Heart right ventricle (tissue), 16 donors: ENCODE data around the gene PPP2R3A. TPM values are rescaled to one million over a fixed set of nuclear protein-coding genes. Genes with fewer than 3 reads are reported as not detected.
"Not testable (repeated sequence)": the region's sequence is repeated elsewhere in the genome, so short reads cannot be mapped to it uniquely, and the experiment has no call there.

Experiments used
- ATAC-seq, 8 donors: fragments of 200-7000 bp; cut with Tn5 transposase; one replicate each; pipeline ENCODE4 v1.9.1; 2020; ENCODE audit warnings: mild to moderate bottlenecking in 8 of 8, moderate library complexity in 8 of 8, moderate number of reproducible peaks in 1 of 8
- DNase-seq, 2 donors: peaks; one replicate each; pipeline ENCODE4 v3.0.0-alpha.2; 2020
- H3K27ac ChIP-seq, 10 donors: fragments of 200-600 bp; sonication (generic) in 2 of 10; one replicate each; pipeline versions ENCODE4 v1.5.0 to v1.8.0; 2020 to 2022; ENCODE audit warnings: mild to moderate bottlenecking in 3 of 10
- H3K27me3 ChIP-seq, 7 donors: fragments of 200-600 bp; one replicate each; pipeline ENCODE4 v1.8.0; 2021 to 2022; ENCODE audit warnings: mild to moderate bottlenecking in 2 of 7
- H3K36me3 ChIP-seq, 9 donors: fragments of 200-600 bp; sonication (generic) in 1 of 9; one replicate each; pipeline versions ENCODE4 v1.5.0 to v1.8.0; 2020 to 2022; ENCODE audit warnings: mild to moderate bottlenecking in 2 of 9
- H3K4me1 ChIP-seq, 9 donors: fragments of 200-600 bp; sonication (generic) in 1 of 9; one replicate each; pipeline versions ENCODE4 v1.5.0 to v1.8.0; 2020 to 2022; ENCODE audit warnings: mild to moderate bottlenecking in 4 of 9
- H3K4me3 ChIP-seq, 10 donors: fragments of 200-600 bp; sonication (generic) in 2 of 10; one replicate each; pipeline versions ENCODE4 v1.5.0 to v1.8.0; 2020 to 2022; ENCODE audit warnings: mild to moderate bottlenecking in 7 of 10, moderate library complexity in 2 of 10
- H3K9me3 ChIP-seq, 11 donors: fragments of 200-600 bp in 10 of 11; sonication (generic) in 2 of 11; one replicate each; pipeline versions ENCODE4 v1.5.0 to v1.8.0; 2013 to 2022; ENCODE audit warnings: mild to moderate bottlenecking in 2 of 11, control low read depth in 1 of 11, moderate library complexity in 1 of 11
- WGBS, 2 donors: extraction: QIAGEN DNeasy Blood & Tissue Kit; methylation state at CpG; one replicate each; pipeline ENCODE4 v1.1.7; 2013; ENCODE audit warnings: inconsistent platforms in 1 of 2; 5-methylcytosine and 5-hydroxymethylcytosine counted together
- intact Hi-C, 10 donors: fragments of 100-400 bp; cut with DNase I; formaldehyde crosslinking; loops; one replicate each; pipeline versions ENCODE4 v1.11.1 to v1.14.2; 2022
- polyA plus RNA-seq, 2 donors: library from polyadenylated mRNA; stranded (reverse); fragments of 200-250 nt; gene quantifications; one replicate each; pipeline ENCODE4 v1.2.3, GENCODE V29; 2013
- total RNA-seq, 10 donors: library from RNA; stranded (reverse); fragmentation: NEBNext Ultra II Directional in 3 of 10; extraction: Animal tissue kit (Norgen Biotek cat#: 25700) in 3 of 10; gene quantifications; one replicate each; pipeline versions ENCODE4 v1.2.1 to v1.2.4, GENCODE V29; 2021 to 2023
- TF ChIP-seq, protein P1 (sequence below), 9 donors: fragments of 200-600 bp; sonication (generic) in 2 of 9; IDR thresholded peaks; one replicate each; pipeline versions ENCODE4 v1.5.0 to v1.8.0; 2021 to 2022; ENCODE audit warnings: antibody characterized with exemption in 9 of 9, mild to moderate bottlenecking in 5 of 9, moderate library complexity in 1 of 9
- donor health status: Arrhythmogenic right ventricular cardiomyopathy.
- donor health status: ischemic (EF 13 %, LVEDD 7.1; RV severe dilation, severe dysfunction).
- donor health status: healthy with polysubstance abuse.
- donor health status: DM: no; HTN: yes; CAD: no.
- donor health status: DM: no; HTN: no; CAD: no.
- donor health status: ischemic (EF 25% LVEDD 6.9; RV normal size, moderate dysfunction).
- donor health status: ischemic (EF 25% LVEDD 5.7; RV mildly dilated, moderate dysfunction).
- donor health status: healthy.
- donor health status: DM: yes; HTN: yes; CAD: no.
- donor health status: Ischemic cardiomyopathy.
- donor health status: ischemic (EF 35%, LVEDD 5.7; RV mildly dilated, moderate dysfunction).
- donor health status: nonischemic (EF 11% LVEDD 7.7; RV severe dilation, severe dysfunction).
- donor health status: DM: yes; HTN: yes; CAD: no.
- donor health status: PGD.
- donor health status: ischemic (EF 29% LVEDD 5.4; RV normal size, mild dysfunction).
- donor health status: nonischemic (EF 23%, LVEDD 6.1; RV moderate dilation, normal function).

Gene PPP2R3A
- total and polyA plus RNA-seq, 12 donors: 4.9 to 148 (median 106) TPM

DNA sequence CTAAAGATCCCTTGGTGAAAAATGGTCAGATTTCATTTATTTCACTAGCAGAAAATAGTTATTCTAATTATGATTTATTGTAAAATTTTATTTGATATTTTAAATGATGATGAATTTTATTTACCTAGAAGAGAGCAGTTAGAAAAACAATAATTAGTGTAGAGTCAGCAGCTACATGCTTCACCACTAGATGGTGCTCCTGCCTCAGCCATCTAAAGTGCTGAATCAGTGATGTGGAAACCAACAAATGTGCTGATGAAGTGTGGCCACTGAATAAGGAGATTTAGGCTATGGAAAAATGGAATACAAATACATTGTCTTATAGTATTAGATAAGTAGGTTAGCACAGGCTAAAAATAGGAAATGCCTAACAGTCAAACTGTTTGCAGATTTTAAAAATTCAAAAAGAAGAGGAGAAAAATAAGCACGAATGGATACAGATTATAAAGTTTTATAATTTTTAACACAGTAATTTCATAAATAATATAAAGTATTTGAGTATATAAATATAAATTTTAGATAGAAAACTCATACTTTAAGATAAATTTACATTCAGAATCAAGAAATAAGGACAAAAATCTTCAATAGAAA lies 109.8 kb downstream of the PPP2R3A start:
- H3K4me3 ChIP-seq: no peak overlapping the region
- no peaks in the 10 kb centered on the region for H3K27me3 ChIP-seq
- TF ChIP-seq, protein P1, sequence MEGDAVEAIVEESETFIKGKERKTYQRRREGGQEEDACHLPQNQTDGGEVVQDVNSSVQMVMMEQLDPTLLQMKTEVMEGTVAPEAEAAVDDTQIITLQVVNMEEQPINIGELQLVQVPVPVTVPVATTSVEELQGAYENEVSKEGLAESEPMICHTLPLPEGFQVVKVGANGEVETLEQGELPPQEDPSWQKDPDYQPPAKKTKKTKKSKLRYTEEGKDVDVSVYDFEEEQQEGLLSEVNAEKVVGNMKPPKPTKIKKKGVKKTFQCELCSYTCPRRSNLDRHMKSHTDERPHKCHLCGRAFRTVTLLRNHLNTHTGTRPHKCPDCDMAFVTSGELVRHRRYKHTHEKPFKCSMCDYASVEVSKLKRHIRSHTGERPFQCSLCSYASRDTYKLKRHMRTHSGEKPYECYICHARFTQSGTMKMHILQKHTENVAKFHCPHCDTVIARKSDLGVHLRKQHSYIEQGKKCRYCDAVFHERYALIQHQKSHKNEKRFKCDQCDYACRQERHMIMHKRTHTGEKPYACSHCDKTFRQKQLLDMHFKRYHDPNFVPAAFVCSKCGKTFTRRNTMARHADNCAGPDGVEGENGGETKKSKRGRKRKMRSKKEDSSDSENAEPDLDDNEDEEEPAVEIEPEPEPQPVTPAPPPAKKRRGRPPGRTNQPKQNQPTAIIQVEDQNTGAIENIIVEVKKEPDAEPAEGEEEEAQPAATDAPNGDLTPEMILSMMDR (IDR thresholded peaks at IDR 0.05): peak; percentile 84 to 97 (median 92)
- DNase-seq (peak; percentile 30 to 77), ATAC-seq (peak; percentile 71 to 87 (median 80))
- H3K36me3 ChIP-seq: peaks cover 0 to 17% (median 0%) of the 10 kb centered on the region in 9 donors
- intact Hi-C loops: loop anchor here (1.0 to 10.0 kb wide), 15 partner anchors 117 to 939 kb away; partner anchors contain the start of genes PCCB (in 8 of the 10), STAG1 (in 8 of the 10) and MSL2 (in 4 of the 10)
- peaks cover 2 to 39% (median 20%) of the 10 kb centered on the region in 9 donors for H3K4me1 ChIP-seq
- H3K9me3 ChIP-seq: no peaks in the 10 kb centered on the region
- H3K27ac ChIP-seq: peak overlapping the region in 7 of 10 donors; percentile 6 to 54 (median 34)
- WGBS, 2 donors: 90 to 100% methylated on average over 1 of the region's 1 CpG

DNA sequence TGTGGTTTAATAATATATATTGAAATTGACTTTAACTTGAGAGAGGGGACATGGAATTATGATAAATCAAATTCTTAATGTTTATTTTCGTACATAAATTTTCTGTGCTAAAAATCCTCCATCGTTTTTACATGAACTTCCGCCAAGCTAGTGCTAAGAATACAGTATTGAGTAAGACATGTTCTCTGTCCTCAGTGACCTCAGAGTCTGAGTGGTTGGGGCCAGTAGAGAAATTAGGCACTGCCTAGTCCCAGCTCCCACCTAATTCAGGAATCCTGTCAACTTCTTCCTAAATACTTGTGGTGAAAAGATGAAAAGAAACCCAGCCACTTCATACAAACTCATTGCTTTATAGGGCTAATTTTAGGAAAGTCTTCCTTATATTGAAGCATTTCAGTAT lies 110.3 kb downstream of the PPP2R3A start:
- Histone ChIP-seq H3K36me3 (peaks cover 0 to 22% (median 0%) of the 10 kb centered on the region in 9 donors), H3K4me1 (peaks cover 2 to 34% (median 16%) of the 10 kb centered on the region in 9 donors), H3K9me3 (no peaks in the 10 kb centered on the region), H3K4me3 (no peak overlapping the region), H3K27me3 (no peaks in the 10 kb centered on the region), H3K27ac (peak overlapping the region in 7 of 10 donors; percentile 6 to 54 (median 43))
- intact Hi-C loops: loop anchor here (1.0 to 10.0 kb wide), 15 partner anchors 116 to 939 kb away; partner anchors contain the start of genes PCCB (in 8 of the 10), STAG1 (in 8 of the 10) and MSL2 (in 4 of the 10)
- WGBS, 2 donors: 30 to 38% methylated on average over 3 of the region's 3 CpGs
- TF ChIP-seq, protein P1 (IDR thresholded peaks at IDR 0.05): no peak
- DNase-seq (no peak), ATAC-seq (peak; percentile 74 to 91 (median 86))

DNA sequence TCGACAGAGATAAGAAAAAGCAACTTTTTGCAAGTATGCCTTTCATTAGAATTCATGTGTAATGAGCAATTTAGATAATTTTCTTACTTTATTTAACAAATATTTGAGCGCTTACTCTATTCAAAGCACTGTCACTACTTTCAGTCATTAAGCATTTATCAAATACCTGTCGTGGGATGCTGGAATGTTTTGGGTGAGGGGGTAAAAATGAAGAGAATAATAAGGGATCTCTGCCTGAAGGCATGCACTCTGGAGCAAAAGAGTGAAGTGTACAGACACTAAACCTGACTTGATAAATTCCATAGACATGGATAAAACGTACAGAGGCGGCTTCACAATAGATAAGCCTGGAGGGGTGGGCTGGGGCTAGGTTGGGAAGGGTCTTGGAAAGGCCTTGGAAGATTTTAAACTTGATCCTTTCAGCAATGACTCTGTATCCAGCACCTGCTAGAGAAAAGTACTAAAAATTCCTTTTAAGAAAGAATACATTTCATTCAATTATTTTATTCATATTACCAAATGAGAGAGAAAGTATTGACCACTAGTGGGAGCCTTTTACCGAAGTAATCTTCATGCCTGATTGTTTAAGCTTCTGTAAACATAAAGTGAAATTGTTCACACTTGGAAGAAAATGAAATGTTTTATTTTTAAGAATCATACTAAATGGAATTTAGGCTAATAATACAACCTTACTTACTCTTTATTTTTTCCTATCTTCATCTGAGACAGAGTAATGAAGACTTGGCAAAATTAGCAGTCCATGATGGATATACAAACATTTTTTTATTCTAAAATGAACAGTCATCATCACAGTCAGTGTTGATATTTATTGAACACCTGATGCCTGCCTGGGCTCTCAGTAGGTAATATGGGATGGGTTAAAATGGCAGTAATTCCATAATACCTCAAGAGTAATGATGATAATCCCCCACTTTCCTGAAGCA lies 113.2 kb downstream of the PPP2R3A start:
- TF ChIP-seq, protein P1 (IDR thresholded peaks at IDR 0.05): peak in 7 of 9 donors; percentile 54 to 71 (median 63)
- DNase-seq (no peak), ATAC-seq (no peak)
- intact Hi-C loops: loop anchor here (2.0 to 10.0 kb wide), 11 partner anchors 114 to 936 kb away; partner anchors contain the start of genes PCCB (in 7 of the 10), MSL2 (in 4 of the 10) and STAG1 (in 4 of the 10)
- Histone ChIP-seq H3K36me3 (peaks cover 0 to 51% (median 0%) of the 10 kb centered on the region in 9 donors), H3K9me3 (no peaks in the 10 kb centered on the region), H3K4me3 (no peak overlapping the region), H3K27ac (no peak overlapping the region), H3K4me1 (peaks cover 0 to 22% (median 9%) of the 10 kb centered on the region in 9 donors), H3K27me3 (no peaks in the 10 kb centered on the region)
- 63 to 72% methylated on average over 6 of the region's 6 CpGs for WGBS, 2 donors

DNA sequence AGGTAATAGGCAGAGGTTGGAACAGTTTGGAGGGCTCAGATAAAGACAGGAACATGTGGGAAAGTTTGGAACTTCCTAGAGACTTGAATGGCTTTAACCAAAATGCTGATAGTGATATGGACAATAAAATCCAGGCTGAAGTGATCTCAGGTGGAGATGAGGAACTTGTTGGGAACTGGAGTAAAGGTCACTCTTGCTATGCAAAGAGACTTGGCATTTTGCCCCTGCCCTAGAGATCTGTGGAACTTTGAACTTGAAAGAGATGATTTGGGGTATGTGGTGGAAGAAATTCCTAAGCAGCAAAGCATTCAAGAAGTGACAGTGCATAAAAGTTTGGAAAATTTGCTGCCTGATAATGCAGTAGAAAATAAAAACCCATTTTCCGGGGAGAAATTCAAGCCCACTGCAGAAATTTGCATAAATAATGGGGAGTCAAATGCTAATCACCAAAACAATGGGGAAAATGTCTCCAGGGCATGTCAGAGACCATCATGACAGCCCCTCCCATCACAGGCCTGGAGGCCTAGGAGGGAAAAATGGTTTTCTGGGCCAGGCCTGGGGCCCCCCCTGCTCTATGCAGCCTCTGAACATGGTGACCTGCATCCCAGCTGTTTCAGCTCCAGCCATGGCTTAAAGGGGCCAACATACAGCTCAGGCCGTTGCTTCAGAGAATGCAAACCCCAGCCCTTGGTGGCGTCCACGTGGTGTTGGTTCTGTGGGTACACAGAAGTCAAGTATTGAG lies 118.3 kb downstream of the PPP2R3A start:
- not testable (repeated sequence) for H3K27me3 ChIP-seq, H3K27ac ChIP-seq, H3K4me1 ChIP-seq, H3K9me3 ChIP-seq, DNase-seq, H3K4me3 ChIP-seq, ATAC-seq
- intact Hi-C loops: loop anchor here in 2 of 10 donors (10.0 kb wide), 3 partner anchors 111 to 281 kb away; partner anchors contain the start of gene MSL2 (in 1 of the 2)
- peaks cover 0 to 93% (median 10%) of the 10 kb centered on the region in 9 donors for H3K36me3 ChIP-seq
- WGBS, 2 donors: 95 to 98% methylated on average over 4 of the region's 4 CpGs

DNA sequence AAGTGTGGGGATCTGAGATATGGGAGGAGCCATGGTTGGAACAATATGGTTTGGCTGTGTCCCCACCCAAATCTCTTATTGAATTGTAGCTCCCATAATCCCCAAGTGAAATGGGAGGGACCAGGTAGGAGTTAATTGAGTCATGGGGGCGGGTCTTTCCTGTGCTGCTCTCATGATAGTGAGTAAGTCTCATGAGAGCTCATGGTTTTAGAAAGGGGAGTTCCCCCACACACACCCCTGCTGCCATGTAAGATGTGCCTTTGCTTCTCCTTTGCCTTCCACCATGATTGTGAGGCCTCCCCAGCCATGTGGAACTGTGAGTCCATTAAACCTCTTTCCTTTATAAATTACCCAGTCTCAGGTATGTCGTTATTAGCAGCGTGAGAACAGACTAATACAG lies 119.5 kb downstream of the PPP2R3A start:
- ATAC-seq, H3K4me1 ChIP-seq, H3K4me3 ChIP-seq, H3K27ac ChIP-seq, H3K9me3 ChIP-seq, DNase-seq, H3K27me3 ChIP-seq: not testable (repeated sequence)
- 96 to 98% methylated on average over 3 of the region's 3 CpGs for whole genome bisulfite sequencing, 2 donors
- intact Hi-C loops: loop anchor here in 2 of 10 donors (10.0 kb wide), 3 partner anchors 110 to 280 kb away; partner anchors contain the start of gene MSL2 (in 1 of the 2)
- H3K36me3 ChIP-seq: peaks cover 0 to 94% (median 10%) of the 10 kb centered on the region in 9 donors
